Measurements from ENCODE around the gene EGFL7. TPM values are rescaled to one million over a fixed set of nuclear protein-coding genes. Genes with fewer than 3 reads are reported as not detected.

Gene EGFL7
- total and polyA plus RNA-seq, 10 of the 15 experiments (the other 5 are each of a cell fraction or from before 2014, with no cell fraction given): 0.06 to 0.46 (median 0.19) TPM; not detected in 5

- no peak for TF ChIP-seq CHD2 (IDR thresholded peaks at IDR 0.05; ENCODE audit: borderline replicate concordance, low read depth, low read length)
These were observed 4.7 kb downstream of the EGFL7 start (continued) for GRCh38 chr9:136667214-136667939.

- FAIRE-seq (no peak), ATAC-seq (peak; percentile 39), DNase-seq (ENCODE audit: low read depth, low spot score) (no peak)
- Histone ChIP-seq H3K27ac (ENCODE audit: control insufficient read depth, insufficient read depth) (no peak overlapping the region), H3K27me3 (replicated peaks in 1 of 2; ENCODE audit: control insufficient read depth in 2 of 2, insufficient read depth in 2 of 2, low read length in 1 of 2) (peaks cover 4% of the 10 kb centered on the region in 2 experiments; a peak in 3 of 4 replicates), H3K79me2 (ENCODE audit: control insufficient read depth, insufficient read depth, low read length) (no peaks in the 10 kb centered on the region), H2AFZ (ENCODE audit: control insufficient read depth, low read depth, low read length) (no peak overlapping the region), H3K4me3 (no peak overlapping the region), H3K4me1 (ENCODE audit: control insufficient read depth, insufficient read depth, low read length) (no peaks in the 10 kb centered on the region), H3K36me3 (ENCODE audit: control insufficient read depth in 2 of 2, insufficient read depth in 2 of 2, low read length in 1 of 2) (no peaks in the 10 kb centered on the region), H3K9ac (ENCODE audit: control insufficient read depth, insufficient read depth, low read length) (no peak overlapping the region), H3K9me3 (replicated peaks; ENCODE audit: control insufficient read depth, insufficient read depth, low read length) (no peaks in the 10 kb centered on the region), H4K20me1 (ENCODE audit: control insufficient read depth, insufficient read depth) (no peaks in the 10 kb centered on the region), H3K4me2 (ENCODE audit: control insufficient read depth, insufficient read depth) (no peak overlapping the region)
- BruUV-seq (replicated peaks): no TSS peak
- in situ Hi-C loops (cut with MboI) (no loop called here), intact Hi-C loops (cut with micrococcal nuclease; ENCODE audit: unreplicated experiment) (no loop called here)
- 17% methylated on average over 40 of the region's 40 CpGs for WGBS (ENCODE audit: insufficient coverage, insufficient replicate concordance, low lambda C conversion rate, missing lambda C conversion rate)
- RAD21 ChIA-PET (ENCODE audit: unreplicated experiment): no interaction called here
- POLR2A ChIA-PET: no interaction called here
- CTCF ChIA-PET: no interaction called here
- TF ChIP-seq ZBTB11 (CRISPR knock-in tag; IDR thresholded peaks at IDR 0.05) (no peak), RCOR1 (conservative IDR thresholded peaks at IDR 0.05; ENCODE audit: low read depth, low read length) (no peak), MXI1 (IDR thresholded peaks at IDR 0.05; ENCODE audit: low read depth, low read length) (no peak), SREBF1 (IDR thresholded peaks at IDR 0.05; ENCODE audit: low read length) (no peak), RELB (IDR thresholded peaks at IDR 0.05; ENCODE audit: low read depth) (no peak), KDM1A (IDR thresholded peaks at IDR 0.05; ENCODE audit: borderline replicate concordance) (no peak), MTA2 (IDR thresholded peaks at IDR 0.05; ENCODE audit: low read depth) (no peak), ZBED1 (IDR thresholded peaks at IDR 0.05; ENCODE audit: borderline replicate concordance) (no peak), E2F8 (IDR thresholded peaks at IDR 0.05; ENCODE audit: low read depth, partially characterized antibody) (no peak), EZH2 (IDR thresholded peaks at IDR 0.05; ENCODE audit: borderline replicate concordance, control insufficient read depth, low read depth, low read length) (no peak)
- SMC1A ChIA-PET (ENCODE audit: uncharacterized antibody, unreplicated experiment): no interaction called here
These were observed 5.4 kb downstream of the EGFL7 start for GRCh38 chr9:136667940-136668760.

All from GM12878 (cell line).